T-helper 22 cell (primary cell): ENCODE measurements around the gene KCNG2.

Source experiments
- DNase-seq: peaks from one replicate; pipeline ENCODE4 v3.0.0-alpha.2; 2020; ENCODE audit warnings: low read depth

The KCNG2 gene

GRCh38 chr18:79819064-79819967 lies 21.6 kb downstream of the KCNG2 start:
- DNase-seq = no peak

GRCh38 chr18:79819968-79820351 lies 22.2 kb downstream of the KCNG2 start:
- DNase-seq = no peak

GRCh38 chr18:79823120-79823519 lies 25.4 kb downstream of the KCNG2 start:
- DNase-seq = no peak

GRCh38 chr18:79825913-79826312 lies 28.2 kb downstream of the KCNG2 start:
- no peak for DNase-seq

- DNase-seq = no peak
Measured at GRCh38 chr18:79826966-79827365, 29.2 kb downstream of the KCNG2 start.

- DNase-seq = no peak
Measured at GRCh38 chr18:79828258-79828657, 30.5 kb downstream of the KCNG2 start.

GRCh38 chr18:79829136-79829854 lies 31.6 kb downstream of the KCNG2 start:
- no peak for DNase-seq

GRCh38 chr18:79832169-79832568 lies 34.4 kb downstream of the KCNG2 start:
- no peak for DNase-seq

GRCh38 chr18:79834834-79835233 lies 37.1 kb downstream of the KCNG2 start:
- DNase-seq = no peak

GRCh38 chr18:79841936-79842335 lies 44.2 kb downstream of the KCNG2 start:
- DNase-seq = no peak

- DNase-seq = no peak
Measured at GRCh38 chr18:79844999-79845563, 47.3 kb downstream of the KCNG2 start.

- no peak for DNase-seq
Measured at GRCh38 chr18:79846936-79847557, 49.3 kb downstream of the KCNG2 start.

GRCh38 chr18:79847606-79848293 lies 50.0 kb downstream of the KCNG2 start:
- no peak for DNase-seq

GRCh38 chr18:79848294-79848578 lies 50.5 kb downstream of the KCNG2 start:
- no peak for DNase-seq

GRCh38 chr18:79848579-79849327 lies 51.0 kb downstream of the KCNG2 start:
- no peak for DNase-seq

- DNase-seq = no peak
Measured at GRCh38 chr18:79849328-79850207, 51.8 kb downstream of the KCNG2 start.

- no peak for DNase-seq
Measured at GRCh38 chr18:79850731-79851130, 53.0 kb downstream of the KCNG2 start.

- no peak for DNase-seq
Measured at GRCh38 chr18:79851489-79851888, 53.8 kb downstream of the KCNG2 start.

- no peak for DNase-seq
Measured at GRCh38 chr18:79851950-79852349, 54.2 kb downstream of the KCNG2 start.

- DNase-seq = no peak
Measured at GRCh38 chr18:79852561-79853302, 55.0 kb downstream of the KCNG2 start.
